ENCODE results near the gene GOLGA2.
"Not testable (repeated sequence)": the region's sequence is repeated elsewhere in the genome, so short reads cannot be mapped to it uniquely, and the experiment has no call there.

GOLGA2 gene

DNA sequence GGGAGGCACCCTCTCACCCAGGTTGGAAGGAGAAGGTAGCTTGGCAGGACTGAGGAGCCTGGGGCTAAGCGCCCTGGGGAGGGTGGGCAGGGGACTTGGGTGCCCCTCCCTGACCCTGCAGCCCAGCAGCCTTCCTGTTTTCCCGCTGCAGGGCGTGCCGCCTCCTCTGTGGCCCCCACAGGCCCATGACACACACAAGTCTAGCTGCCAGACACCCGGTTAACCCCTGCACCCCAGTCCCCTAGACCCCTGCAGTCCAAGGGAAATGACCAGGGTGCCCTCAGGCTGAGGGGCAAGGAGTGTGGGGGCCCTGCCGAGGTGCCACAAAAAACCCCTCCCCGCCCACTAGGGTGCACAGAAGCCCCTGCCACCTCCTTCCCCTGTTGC is 33.0 kb downstream of the GOLGA2 start:
- no peak overlapping the region for H3K4me3 ChIP-seq (ENCODE audit: low read depth, low read length)
- no peak for DNase-seq (ENCODE audit: low read depth, low spot score)
- TF ChIP-seq, protein P1, sequence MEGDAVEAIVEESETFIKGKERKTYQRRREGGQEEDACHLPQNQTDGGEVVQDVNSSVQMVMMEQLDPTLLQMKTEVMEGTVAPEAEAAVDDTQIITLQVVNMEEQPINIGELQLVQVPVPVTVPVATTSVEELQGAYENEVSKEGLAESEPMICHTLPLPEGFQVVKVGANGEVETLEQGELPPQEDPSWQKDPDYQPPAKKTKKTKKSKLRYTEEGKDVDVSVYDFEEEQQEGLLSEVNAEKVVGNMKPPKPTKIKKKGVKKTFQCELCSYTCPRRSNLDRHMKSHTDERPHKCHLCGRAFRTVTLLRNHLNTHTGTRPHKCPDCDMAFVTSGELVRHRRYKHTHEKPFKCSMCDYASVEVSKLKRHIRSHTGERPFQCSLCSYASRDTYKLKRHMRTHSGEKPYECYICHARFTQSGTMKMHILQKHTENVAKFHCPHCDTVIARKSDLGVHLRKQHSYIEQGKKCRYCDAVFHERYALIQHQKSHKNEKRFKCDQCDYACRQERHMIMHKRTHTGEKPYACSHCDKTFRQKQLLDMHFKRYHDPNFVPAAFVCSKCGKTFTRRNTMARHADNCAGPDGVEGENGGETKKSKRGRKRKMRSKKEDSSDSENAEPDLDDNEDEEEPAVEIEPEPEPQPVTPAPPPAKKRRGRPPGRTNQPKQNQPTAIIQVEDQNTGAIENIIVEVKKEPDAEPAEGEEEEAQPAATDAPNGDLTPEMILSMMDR (IDR thresholded peaks at IDR 0.05; ENCODE audit: insufficient read depth, low read length, missing control alignments): no peak
- ChIA-PET CTCF (interaction anchor here (1.9 kb wide), 2 partner anchors 12 to 18 kb away, joined by 4 to 6 read pairs; no protein-coding TSS in a partner anchor), POLR2A (interaction anchor here (1.6 kb wide), 1 partner anchor 10 kb away, joined by 4 read pairs; no protein-coding TSS in a partner anchor)

DNA sequence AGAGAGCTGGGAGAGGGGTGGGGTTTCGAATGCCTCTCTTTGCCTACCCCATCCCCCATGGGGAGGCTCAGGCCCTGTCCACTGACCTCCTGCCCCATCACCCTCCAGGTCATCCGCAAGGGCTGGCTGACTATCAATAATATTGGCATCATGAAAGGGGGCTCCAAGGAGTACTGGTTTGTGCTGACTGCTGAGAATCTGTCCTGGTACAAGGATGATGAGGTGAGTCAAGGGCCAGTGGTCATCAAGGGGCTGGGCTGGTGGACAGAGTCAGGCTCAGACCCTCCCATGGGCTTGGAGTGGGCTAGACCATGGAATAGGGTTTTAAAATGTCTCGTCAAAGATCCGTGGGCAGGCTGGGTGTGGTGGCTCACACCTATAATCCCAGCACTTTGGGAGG is 33.7 kb downstream of the GOLGA2 start:
- no peak overlapping the region for H3K4me3 ChIP-seq (ENCODE audit: low read depth, low read length)
- CTCF ChIA-PET: interaction anchor here (1.2 to 1.9 kb wide), 3 partner anchors 13 to 124 kb away, joined by 4 to 6 read pairs (median 4); no protein-coding TSS in a partner anchor
- POLR2A ChIA-PET: interaction anchor here (1.2 kb wide), 1 partner anchor 9 kb away, joined by 3 read pairs; no protein-coding TSS in a partner anchor
- TF ChIP-seq, protein P1 (IDR thresholded peaks at IDR 0.05; ENCODE audit: insufficient read depth, low read length, missing control alignments): no peak
- DNase-seq (ENCODE audit: low read depth, low spot score): no peak

- POLR2A ChIA-PET: interaction anchor here (1.0 kb wide), 1 partner anchor 21 kb away, joined by 3 read pairs; no protein-coding TSS in a partner anchor
- CTCF ChIA-PET: no interaction called here
- H3K4me3 ChIP-seq (ENCODE audit: low read depth, low read length): no peak overlapping the region
- DNase-seq (ENCODE audit: low read depth, low spot score): no peak
- TF ChIP-seq, protein P1 (IDR thresholded peaks at IDR 0.05; ENCODE audit: insufficient read depth, low read length, missing control alignments): no peak
These were observed 41.9 kb downstream of the GOLGA2 start for GRCh38 chr9:128233817-128234406.

DNA sequence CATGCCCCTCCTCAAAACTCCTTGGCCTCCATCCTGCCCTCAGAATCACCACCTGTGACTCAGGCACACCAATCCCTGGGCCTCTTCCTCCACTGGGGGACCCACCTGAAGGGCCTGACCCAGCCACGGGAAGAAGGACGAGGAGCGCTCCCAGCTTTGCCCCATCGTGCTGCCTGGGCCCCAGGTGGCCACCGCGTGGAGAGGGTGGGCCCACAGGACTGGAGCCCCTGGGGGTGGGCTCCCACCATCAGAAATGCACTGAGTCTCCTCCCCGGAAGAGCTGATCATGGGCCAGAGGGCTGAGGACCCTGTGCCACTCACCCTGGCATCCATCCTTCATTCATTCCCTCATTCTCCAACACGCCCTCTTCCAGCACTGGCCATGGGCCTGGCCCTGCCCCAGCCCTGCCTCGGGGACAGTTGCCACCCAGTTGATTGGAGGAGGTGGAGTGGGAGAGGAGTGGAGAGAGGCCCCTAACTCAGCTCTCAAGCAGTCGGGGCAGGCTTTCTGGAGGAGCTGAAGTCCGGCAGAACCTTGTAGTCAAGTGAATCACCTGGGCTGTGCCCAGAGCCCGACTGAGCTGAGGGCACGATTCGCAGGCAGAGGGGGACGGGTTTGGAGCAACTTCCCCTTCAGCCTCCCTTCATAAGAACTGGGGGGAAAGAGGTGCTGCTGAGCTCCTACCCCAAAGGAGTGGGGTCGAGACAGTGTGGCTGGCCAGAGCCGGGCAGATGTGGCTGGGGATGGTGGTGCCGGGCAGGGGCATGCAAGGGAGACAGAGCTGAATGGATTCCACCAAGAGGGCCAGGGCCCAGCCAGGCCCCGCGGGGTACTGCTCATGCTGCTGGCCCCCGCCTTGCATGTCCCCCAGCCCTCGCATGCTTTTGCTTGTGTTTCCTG is 43.0 kb downstream of the GOLGA2 start:
- ChIA-PET POLR2A (interaction anchor here (0.8 to 1.2 kb wide), 2 partner anchors 9 to 11 kb away, joined by 3 to 5 read pairs; no protein-coding TSS in a partner anchor), CTCF (interaction anchor here (0.8 to 1.6 kb wide), 4 partner anchors 8 to 115 kb away, joined by 4 to 7 read pairs (median 5); no protein-coding TSS in a partner anchor)
- H3K4me3 ChIP-seq (ENCODE audit: low read depth, low read length): no peak overlapping the region
- TF ChIP-seq, protein P1 (IDR thresholded peaks at IDR 0.05; ENCODE audit: insufficient read depth, low read length, missing control alignments): no peak
- no peak for DNase-seq (ENCODE audit: low read depth, low spot score)

DNA sequence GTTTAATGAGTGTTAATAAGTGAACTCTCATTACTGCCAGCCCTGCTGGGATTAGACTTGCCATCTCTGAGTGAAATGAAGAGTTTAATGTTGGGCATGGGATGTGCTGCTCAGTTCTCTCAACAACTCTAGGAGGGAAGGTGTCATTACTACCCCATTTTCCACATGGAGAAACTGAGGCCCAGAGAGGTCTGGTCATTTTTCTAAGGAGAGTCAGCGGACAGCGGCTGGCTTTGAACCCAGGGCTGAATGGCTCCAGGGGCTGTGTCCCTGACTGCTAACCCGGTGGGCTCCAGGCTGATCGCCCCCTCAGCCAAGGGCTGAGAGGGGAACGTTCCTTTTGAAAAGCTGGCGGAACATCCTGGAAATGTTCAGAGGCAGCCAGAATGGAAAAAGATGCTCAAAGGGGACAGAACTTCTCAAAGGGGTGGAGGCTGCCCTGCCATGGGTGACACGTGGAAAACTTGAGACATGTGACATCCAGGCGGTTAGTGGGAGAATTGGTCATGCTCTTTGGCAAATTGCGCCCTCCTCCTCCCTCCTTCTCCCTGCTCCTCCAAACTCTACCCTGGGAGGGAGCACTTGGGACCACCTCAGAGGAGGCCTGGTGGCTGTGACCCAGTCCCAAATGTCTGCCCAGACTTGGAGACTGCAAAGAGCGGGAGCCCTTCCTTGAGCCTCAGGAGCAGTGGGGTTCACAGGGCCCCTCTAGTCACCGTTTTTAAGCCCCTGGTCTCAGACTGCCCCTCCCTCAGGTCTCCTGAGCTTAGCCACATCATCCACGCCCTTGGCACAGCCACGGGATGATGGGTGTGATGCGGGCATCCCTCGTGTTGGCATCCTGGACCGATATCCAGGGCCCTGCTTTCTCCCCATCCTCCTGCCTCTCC is 43.9 kb downstream of the GOLGA2 start:
- H3K4me3 ChIP-seq (ENCODE audit: low read depth, low read length): no peak overlapping the region
- CTCF ChIA-PET: interaction anchor here (1.2 to 1.6 kb wide), 3 partner anchors 9 to 25 kb away, joined by 4 to 7 read pairs (median 5); no protein-coding TSS in a partner anchor
- no peak for DNase-seq (ENCODE audit: low read depth, low spot score)
- POLR2A ChIA-PET: no interaction called here
- TF ChIP-seq, protein P1 (IDR thresholded peaks at IDR 0.05; ENCODE audit: insufficient read depth, low read length, missing control alignments): no peak

GRCh38 chr9:128230897-128231296 is 44.9 kb downstream of the GOLGA2 start:
- CTCF ChIA-PET; POLR2A ChIA-PET; H3K4me3 ChIP-seq (ENCODE audit: low read depth, low read length); DNase-seq (ENCODE audit: low read depth, low spot score): not testable (repeated sequence)

Data from AG04449 (cell line).